HEK293 (cell line): Measurements from ENCODE around the gene NEU1.

Experiments
- CTCF ChIA-PET: fragments of 350-600 bp; formaldehyde crosslinking; extraction: SDS; loops from one replicate; lab custom pipeline; 2021; ENCODE audit warnings: antibody characterized with exemption; lab: Yijun Ruan, JAX
- POLR2A ChIA-PET: fragments of 300-600 bp; formaldehyde crosslinking; extraction: SDS; loops from one replicate; lab custom pipeline; 2020; ENCODE audit warnings: antibody characterized with exemption, inconsistent platforms; lab: Yijun Ruan, JAX
- H3K27ac ChIP-seq: fragments of 200-500 bp; sonication (Bioruptor generic); 2 replicates; pipeline ENCODE4 v1.5.1; 2014; ENCODE audit warnings: low read depth, low read length, control low read depth, inconsistent platforms; ENCODE audit errors: extremely low read depth
- H3K36me3 ChIP-seq, 2 experiments: fragments of 200-500 bp in 1 of 2; sonication (Bioruptor generic) in 1 of 2; 1 replicate in 1 of 2; 2 replicates in 1 of 2; pipeline ENCODE4 v1.5.1; 2014 to 2017; ENCODE audit warnings: inconsistent platforms in 2 of 2, low read length in 2 of 2; ENCODE audit not compliant: control insufficient read depth in 2 of 2, insufficient read depth in 1 of 2
- H3K4me1 ChIP-seq: fragments of 200-500 bp; sonication (Bioruptor generic); 2 replicates; pipeline ENCODE4 v1.5.1; 2014; ENCODE audit warnings: mild to moderate bottlenecking, low read length, inconsistent platforms; ENCODE audit not compliant: control insufficient read depth, insufficient read depth
- H3K4me3 ChIP-seq: 2 replicates; pipeline ENCODE4 v1.5.1; 2011; ENCODE audit warnings: low read depth, mild to moderate bottlenecking, control low read depth, low read length, moderate library complexity
- H3K9me3 ChIP-seq: fragments of 200-500 bp; sonication (Bioruptor generic); 2 replicates; pipeline ENCODE4 v1.5.1; 2014; ENCODE audit warnings: low read depth, low read length, inconsistent platforms; ENCODE audit not compliant: control insufficient read depth, insufficient read depth
- ELK4 ChIP-seq: IDR thresholded peaks from 2 replicates; pipeline ENCODE4 v1.6.1; 2011; ENCODE audit warnings: mild to moderate bottlenecking, low read depth, low read length, borderline replicate concordance
- GLIS2 ChIP-seq: fragments of 450-650 bp; formaldehyde crosslinking; IDR thresholded peaks from 2 replicates; pipeline ENCODE4 v1.5.1; 2016; ENCODE audit warnings: missing biosample characterization, missing genetic modification characterization
- HOXD13 ChIP-seq: sonication (generic); formaldehyde crosslinking; IDR thresholded peaks from 2 replicates; pipeline ENCODE4 v1.8.0; 2022; ENCODE audit warnings: missing genetic modification reagents, borderline replicate concordance
- IKZF3 ChIP-seq: fragments of 450-650 bp; IDR thresholded peaks from 2 replicates; pipeline ENCODE4 v1.5.0; 2018; ENCODE audit warnings: missing biosample characterization, mild to moderate bottlenecking, missing genetic modification characterization, moderate library complexity
- KLF10 ChIP-seq: fragments of 450-650 bp; IDR thresholded peaks from 2 replicates; pipeline ENCODE4 v1.5.1; 2018; ENCODE audit warnings: missing biosample characterization, mild to moderate bottlenecking, missing genetic modification characterization
- OVOL3 ChIP-seq: fragments of 450-650 bp; formaldehyde crosslinking; IDR thresholded peaks from 2 replicates; pipeline ENCODE4 v1.5.1; 2016; ENCODE audit warnings: missing biosample characterization, missing genetic modification characterization
- REPIN1 ChIP-seq: fragments of 450-650 bp; formaldehyde crosslinking; IDR thresholded peaks from 2 replicates; pipeline ENCODE4 v1.5.1; 2017; ENCODE audit warnings: missing biosample characterization, missing genetic modification characterization, low read depth
- SP2 ChIP-seq: fragments of 450-650 bp; formaldehyde crosslinking; IDR thresholded peaks from 2 replicates; pipeline ENCODE4 v1.5.1; 2016; ENCODE audit warnings: missing biosample characterization, missing genetic modification characterization
- ZFHX2 ChIP-seq: fragments of 450-650 bp; formaldehyde crosslinking; conservative IDR thresholded peaks from 2 replicates; pipeline ENCODE4 v1.5.1; 2016; ENCODE audit warnings: missing biosample characterization, missing genetic modification characterization
- ZNF112 ChIP-seq: fragments of 450-650 bp; formaldehyde crosslinking; IDR thresholded peaks from 2 replicates; pipeline ENCODE4 v1.5.0; 2017; ENCODE audit warnings: missing biosample characterization, missing genetic modification characterization
- ZNF138 ChIP-seq: fragments of 450-650 bp; formaldehyde crosslinking; IDR thresholded peaks from 2 replicates; pipeline ENCODE4 v1.5.1; 2016; ENCODE audit warnings: missing biosample characterization, missing genetic modification characterization, borderline replicate concordance
- ZNF184 ChIP-seq: fragments of 450-650 bp; IDR thresholded peaks from 2 replicates; pipeline ENCODE4 v1.5.1; 2018; ENCODE audit warnings: missing biosample characterization, mild to moderate bottlenecking, missing genetic modification characterization
- ZNF223 ChIP-seq: fragments of 450-650 bp; formaldehyde crosslinking; IDR thresholded peaks from 2 replicates; pipeline ENCODE4 v1.5.1; 2016; ENCODE audit warnings: missing biosample characterization, missing genetic modification characterization
- ZNF248 ChIP-seq: fragments of 450-650 bp; formaldehyde crosslinking; IDR thresholded peaks from 2 replicates; pipeline ENCODE4 v1.5.1; 2017; ENCODE audit warnings: missing biosample characterization, missing genetic modification characterization
- ZNF274 ChIP-seq, 2 experiments: fragments of 200-500 bp in 1 of 2; fragments of 450-650 bp in 1 of 2; sonication (Bioruptor generic) in 1 of 2; formaldehyde crosslinking in 1 of 2; IDR thresholded peaks; 2 replicates each; pipeline versions ENCODE4 v1.5.1 to v1.6.1; 2014 to 2016; ENCODE audit warnings: borderline replicate concordance in 1 of 2, inconsistent platforms in 1 of 2, low read length in 1 of 2, missing biosample characterization in 1 of 2, missing genetic modification characterization in 1 of 2
- ZNF311 ChIP-seq: fragments of 450-650 bp; formaldehyde crosslinking; IDR thresholded peaks from 2 replicates; pipeline ENCODE4 v1.5.1; 2017; ENCODE audit warnings: missing biosample characterization, missing genetic modification characterization, borderline replicate concordance
- ZNF341 ChIP-seq: fragments of 450-650 bp; formaldehyde crosslinking; IDR thresholded peaks from 2 replicates; pipeline ENCODE4; 2016; ENCODE audit warnings: low read depth, missing biosample characterization, missing genetic modification characterization
- ZNF350 ChIP-seq: fragments of 450-650 bp; formaldehyde crosslinking; IDR thresholded peaks from 2 replicates; pipeline ENCODE4 v1.5.0; 2017; ENCODE audit warnings: missing biosample characterization, mild to moderate bottlenecking, missing genetic modification characterization
- ZNF37A ChIP-seq: fragments of 450-650 bp; IDR thresholded peaks from 2 replicates; pipeline ENCODE4 v1.5.1; 2018; ENCODE audit warnings: missing biosample characterization, missing genetic modification characterization
- ZNF391 ChIP-seq: fragments of 450-650 bp; formaldehyde crosslinking; IDR thresholded peaks from 2 replicates; pipeline ENCODE4 v1.5.1; 2016; ENCODE audit warnings: low read depth, missing biosample characterization, missing genetic modification characterization, borderline replicate concordance
- ZNF501 ChIP-seq: fragments of 450-650 bp; formaldehyde crosslinking; IDR thresholded peaks from 2 replicates; pipeline ENCODE4 v1.5.1; 2016; ENCODE audit warnings: missing biosample characterization, missing genetic modification characterization
- ZNF518A ChIP-seq: fragments of 450-650 bp; formaldehyde crosslinking; conservative IDR thresholded peaks from 2 replicates; pipeline ENCODE4 v1.5.1; 2016; ENCODE audit warnings: low read depth, missing biosample characterization, missing genetic modification characterization
- ZNF580 ChIP-seq: fragments of 450-650 bp; formaldehyde crosslinking; IDR thresholded peaks from 2 replicates; pipeline ENCODE4 v1.5.1; 2016; ENCODE audit warnings: missing biosample characterization, missing genetic modification characterization
- ZNF664 ChIP-seq: fragments of 450-650 bp; formaldehyde crosslinking; IDR thresholded peaks from 2 replicates; pipeline ENCODE4 v1.5.1; 2016; ENCODE audit warnings: missing biosample characterization, missing genetic modification characterization
- ZNF785 ChIP-seq: fragments of 450-650 bp; formaldehyde crosslinking; IDR thresholded peaks from 2 replicates; pipeline ENCODE4 v1.5.1; 2016; ENCODE audit warnings: missing biosample characterization, missing genetic modification characterization
- ZNF837 ChIP-seq: fragments of 450-650 bp; formaldehyde crosslinking; IDR thresholded peaks from 2 replicates; pipeline ENCODE4 v1.5.1; 2016; ENCODE audit warnings: missing biosample characterization, missing genetic modification characterization
- ZXDB ChIP-seq: fragments of 450-650 bp; formaldehyde crosslinking; IDR thresholded peaks from 2 replicates; pipeline ENCODE4 v1.5.1; 2016; ENCODE audit warnings: missing biosample characterization, missing genetic modification characterization
- TF ChIP-seq, protein P1 (sequence below): fragments of 450-650 bp; formaldehyde crosslinking; IDR thresholded peaks from 2 replicates; pipeline ENCODE4 v1.5.1; 2016; ENCODE audit warnings: missing biosample characterization, missing genetic modification characterization

Gene NEU1

DNA sequence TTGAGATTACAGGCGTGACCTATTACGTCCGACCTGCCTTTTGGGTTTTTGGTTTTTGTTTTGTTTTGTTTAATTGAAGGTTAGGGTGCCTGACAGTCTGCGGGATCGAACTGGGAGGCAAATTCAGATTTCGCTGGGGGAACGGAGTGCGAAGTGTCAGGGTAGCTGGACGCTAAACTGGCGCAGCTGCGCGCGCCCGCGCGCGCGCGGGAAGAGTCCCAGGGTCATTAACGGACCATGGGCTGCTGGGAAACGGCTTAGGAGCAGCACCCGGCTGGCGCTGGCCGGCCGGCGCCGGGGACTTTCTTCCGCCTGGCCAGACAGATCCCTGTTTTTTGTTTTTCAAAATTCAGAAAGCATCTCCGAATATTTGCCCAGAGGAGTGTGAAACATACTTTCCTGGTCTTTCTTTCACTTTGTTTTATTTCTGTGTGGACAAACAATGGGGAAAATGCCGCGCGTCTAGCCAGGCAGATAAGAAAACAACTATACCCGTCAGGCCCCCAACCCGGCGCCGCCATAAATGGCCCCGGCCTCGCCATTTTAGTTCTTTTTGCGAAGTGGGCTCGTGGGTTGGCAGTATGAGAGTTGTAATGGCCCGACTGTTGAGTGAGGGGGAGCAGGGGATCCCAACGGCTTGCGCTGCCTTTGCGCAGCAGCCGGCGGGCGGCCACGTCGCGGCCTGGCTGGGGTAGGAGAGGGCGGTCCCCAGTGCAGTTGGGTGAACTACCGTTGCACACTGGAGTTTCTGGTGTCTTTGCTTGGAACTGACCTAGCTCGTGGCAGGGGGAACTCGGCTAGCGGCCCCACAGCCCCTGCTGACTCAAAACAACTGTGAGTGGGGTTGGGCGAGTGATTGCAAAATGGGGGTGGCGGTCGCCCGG is 28.0 kb downstream of the NEU1 start:
- no peaks in the 10 kb centered on the region for H3K9me3 ChIP-seq
- H3K4me3 ChIP-seq: peak overlapping the region; percentile 79
- H3K4me1 ChIP-seq: peaks cover 9% of the 10 kb centered on the region
- H3K36me3 ChIP-seq: peaks cover 30 to 59% of the 10 kb centered on the region in 2 experiments
- ChIA-PET CTCF (interaction anchor here (0.7 to 1.7 kb wide), 4 partner anchors 33 to 264 kb away, joined by 3 to 7 read pairs (median 4); partner anchors contain the start of gene VARS1), POLR2A (interaction anchor here (0.5 to 12.5 kb wide), 38 partner anchors 7 to 1137 kb away, joined by 3 to 125 read pairs (median 4); partner anchors contain the start of genes BRD2, C6orf47, CFB and CLIC1)
- peak overlapping the region; percentile 88 for H3K27ac ChIP-seq
- TF ChIP-seq ZNF518A (tag by site-specific recombination) (0 out of 2 replicates have a peak, but pooled peaks have one; percentile 27), REPIN1 (tag by site-specific recombination) (peak; percentile 20; the same call in 1 of the 2 replicates), ZNF341 (tag by site-specific recombination) (no peak), ZNF223 (no peak; the same call in 1 of the 2 replicates), ZNF391 (tag by site-specific recombination) (peak; percentile 44; the same call in 1 of the 2 replicates), ZFHX2 (tag by site-specific recombination) (peak; percentile 51), ZNF248 (tag by site-specific recombination) (no peak), ZNF37A (no peak), ZNF274 (IDR thresholded peaks at IDR 0.05; ENCODE audit: low read length) (no peak), ZNF274 (tag by site-specific recombination; IDR thresholded peaks at IDR 0.05; ENCODE audit: borderline replicate concordance) (no peak), ELK4 (no peak), IKZF3 (tag by site-specific recombination) (peak; percentile 98), OVOL3 (tag by site-specific recombination) (0 out of 2 replicates have a peak, but pooled peaks have one; percentile 72), ZNF664 (tag by site-specific recombination) (0 out of 2 replicates have a peak, but pooled peaks have one; percentile 17), ZNF501 (tag by site-specific recombination) (peak; percentile 41; the same call in 1 of the 2 replicates), KLF10 (tag by site-specific recombination) (peak; percentile 78), GLIS2 (tag by site-specific recombination) (peak; percentile 36; the same call in 1 of the 2 replicates), HOXD13 (CRISPR knock-in tag) (no peak), ZXDB (peak; percentile 63), SP2 (tag by site-specific recombination) (peak; percentile 22), ZNF311 (tag by site-specific recombination) (no peak), ZNF580 (tag by site-specific recombination) (peak; percentile 93), ZNF350 (no peak), ZNF138 (tag by site-specific recombination) (no peak), ZNF184 (tag by site-specific recombination) (peak; percentile 70), ZNF837 (tag by site-specific recombination) (no peak), ZNF112 (tag by site-specific recombination) (no peak), ZNF785 (tag by site-specific recombination) (peak; percentile 79)
- TF ChIP-seq, protein P1, sequence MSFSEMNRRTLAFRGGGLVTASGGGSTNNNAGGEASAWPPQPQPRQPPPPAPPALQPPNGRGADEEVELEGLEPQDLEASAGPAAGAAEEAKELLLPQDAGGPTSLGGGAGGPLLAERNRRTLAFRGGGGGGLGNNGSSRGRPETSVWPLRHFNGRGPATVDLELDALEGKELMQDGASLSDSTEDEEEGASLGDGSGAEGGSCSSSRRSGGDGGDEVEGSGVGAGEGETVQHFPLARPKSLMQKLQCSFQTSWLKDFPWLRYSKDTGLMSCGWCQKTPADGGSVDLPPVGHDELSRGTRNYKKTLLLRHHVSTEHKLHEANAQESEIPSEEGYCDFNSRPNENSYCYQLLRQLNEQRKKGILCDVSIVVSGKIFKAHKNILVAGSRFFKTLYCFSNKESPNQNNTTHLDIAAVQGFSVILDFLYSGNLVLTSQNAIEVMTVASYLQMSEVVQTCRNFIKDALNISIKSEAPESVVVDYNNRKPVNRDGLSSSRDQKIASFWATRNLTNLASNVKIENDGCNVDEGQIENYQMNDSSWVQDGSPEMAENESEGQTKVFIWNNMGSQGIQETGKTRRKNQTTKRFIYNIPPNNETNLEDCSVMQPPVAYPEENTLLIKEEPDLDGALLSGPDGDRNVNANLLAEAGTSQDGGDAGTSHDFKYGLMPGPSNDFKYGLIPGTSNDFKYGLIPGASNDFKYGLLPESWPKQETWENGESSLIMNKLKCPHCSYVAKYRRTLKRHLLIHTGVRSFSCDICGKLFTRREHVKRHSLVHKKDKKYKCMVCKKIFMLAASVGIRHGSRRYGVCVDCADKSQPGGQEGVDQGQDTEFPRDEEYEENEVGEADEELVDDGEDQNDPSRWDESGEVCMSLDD (tag by site-specific recombination): peak; percentile 60
